Testis (tissue), 3 donors: ENCODE data around the gene SH2D6. TPM values are rescaled to one million over a fixed set of nuclear protein-coding genes. Genes with fewer than 3 reads are reported as not detected.

Source experiments
- DNase-seq: peaks from one replicate; pipeline ENCODE4 v3.0.0-alpha.2; 2019
- H3K27ac ChIP-seq, 2 donors: fragments of 200-600 bp; sonication (generic); one replicate each; pipeline ENCODE4 v1.5.1; 2019
- H3K27me3 ChIP-seq: fragments of 200-600 bp; sonication (generic); one replicate; pipeline ENCODE4 v1.5.1; 2019
- H3K36me3 ChIP-seq: fragments of 200-600 bp; sonication (generic); one replicate; pipeline ENCODE4 v1.5.1; 2017; ENCODE audit warnings: low read depth; ENCODE audit errors: missing control alignments
- H3K4me1 ChIP-seq: fragments of 200-600 bp; sonication (generic); one replicate; pipeline ENCODE4 v1.5.1; 2019
- H3K4me3 ChIP-seq, 2 donors: fragments of 200-600 bp; sonication (generic); one replicate each; pipeline ENCODE4 v1.5.1; 2017 to 2019
- H3K9me3 ChIP-seq: fragments of 200-600 bp; sonication (generic); one replicate; pipeline ENCODE4 v1.5.1; 2017
- CTCF ChIP-seq, 3 experiments: fragments of 450-650 bp in 2 of 3; fragments of 200-600 bp in 1 of 3; sonication (generic) in 1 of 3; IDR thresholded peaks; one replicate each; pipeline ENCODE4 v1.5.1; 2016 to 2019; ENCODE audit warnings: antibody characterized with exemption in 3 of 3, mild to moderate bottlenecking in 2 of 3, moderate library complexity in 1 of 3
- POLR2A ChIP-seq: fragments of 450-650 bp; IDR thresholded peaks from one replicate; pipeline ENCODE4 v1.6.1; 2017; ENCODE audit warnings: antibody characterized with exemption, mild to moderate bottlenecking, moderate library complexity
- WGBS, 2 donors: methylation state at CpG; one replicate each; pipeline ENCODE4 v1.1.5; 2018; 5-methylcytosine and 5-hydroxymethylcytosine counted together
- intact Hi-C: fragments of 100-400 bp; cut with DNase I; formaldehyde crosslinking; loops from one replicate; pipeline ENCODE4 v1.15.1; 2023; ENCODE audit warnings: low total_unique reads
- polyA plus RNA-seq: library from polyadenylated mRNA; stranded (reverse); fragments of 350-450 nt; fragmentation: Illumina TruSeq; extraction: RNeasy Lipid Tissue Mini Kit (QIAGEN cat#74804); gene quantifications from one replicate; pipeline ENCODE4 v1.2.3, GENCODE V29; 2014; ENCODE audit warnings: low read depth, low replicate concordance; ENCODE audit not compliant: insufficient read depth
- total RNA-seq, 2 donors: library from RNA; depleted of rRNA; stranded (reverse); fragments of >200 nt; gene quantifications; one replicate each; pipeline ENCODE4 v1.2.3, GENCODE V29; 2016

SH2D6 gene
- total and polyA plus RNA-seq, 3 donors from 2014 or later: 11.2 to 15.9 (median 13.6) TPM

GRCh38 chr2:85445316-85446295 lies 27.1 kb downstream of the SH2D6 start:
- Histone ChIP-seq H3K4me1 (peaks cover 52% of the 10 kb centered on the region), H3K36me3 (no peaks in the 10 kb centered on the region), H3K27ac (peak overlapping the region; percentile 74 to 89), H3K9me3 (no peaks in the 10 kb centered on the region), H3K4me3 (no peak overlapping the region), H3K27me3 (no peaks in the 10 kb centered on the region)
- WGBS, 2 donors: 62 to 69% methylated on average over 4 to 5 of the region's 5 CpGs
- intact Hi-C loops: no loop called here
- DNase-seq: peak; percentile 83
- no peak for TF ChIP-seq POLR2A
- no peak for TF ChIP-seq CTCF (IDR thresholded peaks at IDR 0.05)

- peak overlapping the region; percentile 74 to 89 for H3K27ac ChIP-seq
- no peak for DNase-seq
- intact Hi-C loops: no loop called here
- H3K4me1 ChIP-seq: peaks cover 52% of the 10 kb centered on the region
- WGBS, 2 donors: 73 to 75% methylated on average over 12 to 14 of the region's 14 CpGs
- H3K4me3 ChIP-seq: no peak overlapping the region
- no peak for TF ChIP-seq CTCF (IDR thresholded peaks at IDR 0.05)
- no peak for TF ChIP-seq POLR2A
- H3K27me3 ChIP-seq: no peaks in the 10 kb centered on the region
- H3K36me3 ChIP-seq: no peaks in the 10 kb centered on the region
- H3K9me3 ChIP-seq: no peaks in the 10 kb centered on the region
Measured at GRCh38 chr2:85446296-85447221, 28.0 kb downstream of the SH2D6 start.

- WGBS, 2 donors: 59% methylated on average over 8 of the region's 8 CpGs; no CpG with 5 or more reads in 1 of the 2 donors
- Histone ChIP-seq H3K4me1 (peaks cover 52% of the 10 kb centered on the region), H3K4me3 (no peak overlapping the region), H3K36me3 (no peaks in the 10 kb centered on the region), H3K27ac (peak overlapping the region; percentile 74 to 89), H3K9me3 (no peaks in the 10 kb centered on the region), H3K27me3 (no peaks in the 10 kb centered on the region)
- no peak for DNase-seq
- intact Hi-C loops: no loop called here
- no peak for TF ChIP-seq POLR2A
- TF ChIP-seq CTCF (IDR thresholded peaks at IDR 0.05): no peak
Measured at GRCh38 chr2:85447222-85447585, 28.7 kb downstream of the SH2D6 start.

- WGBS, 2 donors: 31 to 68% methylated on average over 8 of the region's 8 CpGs
- H3K4me1 ChIP-seq: peaks cover 52% of the 10 kb centered on the region
- no peaks in the 10 kb centered on the region for H3K36me3 ChIP-seq
- H3K9me3 ChIP-seq: no peaks in the 10 kb centered on the region
- TF ChIP-seq POLR2A (no peak), CTCF (IDR thresholded peaks at IDR 0.05) (no peak)
- H3K27me3 ChIP-seq: no peaks in the 10 kb centered on the region
- peak overlapping the region; percentile 78 to 89 for H3K27ac ChIP-seq
- no peak overlapping the region for H3K4me3 ChIP-seq
- intact Hi-C loops: no loop called here
- no peak for DNase-seq
Measured at GRCh38 chr2:85448461-85449213, 30.1 kb downstream of the SH2D6 start.
